Stimulated activated CD8-positive, alpha-beta memory T cell treated with anti-CD3 and anti-CD28 coated beads, Interleukin-15, amount 100 ng/mL, for 1 hour (primary cell): Measurements from ENCODE around the gene ZBTB17.
"Not testable (repeated sequence)": the region's sequence is repeated elsewhere in the genome, so short reads cannot be mapped to it uniquely, and the experiment has no call there.

Source experiments
- DNase-seq: peaks from one replicate; pipeline ENCODE4 v3.0.0-alpha.2; 2020; ENCODE audit warnings: low read depth

Gene ZBTB17

DNA sequence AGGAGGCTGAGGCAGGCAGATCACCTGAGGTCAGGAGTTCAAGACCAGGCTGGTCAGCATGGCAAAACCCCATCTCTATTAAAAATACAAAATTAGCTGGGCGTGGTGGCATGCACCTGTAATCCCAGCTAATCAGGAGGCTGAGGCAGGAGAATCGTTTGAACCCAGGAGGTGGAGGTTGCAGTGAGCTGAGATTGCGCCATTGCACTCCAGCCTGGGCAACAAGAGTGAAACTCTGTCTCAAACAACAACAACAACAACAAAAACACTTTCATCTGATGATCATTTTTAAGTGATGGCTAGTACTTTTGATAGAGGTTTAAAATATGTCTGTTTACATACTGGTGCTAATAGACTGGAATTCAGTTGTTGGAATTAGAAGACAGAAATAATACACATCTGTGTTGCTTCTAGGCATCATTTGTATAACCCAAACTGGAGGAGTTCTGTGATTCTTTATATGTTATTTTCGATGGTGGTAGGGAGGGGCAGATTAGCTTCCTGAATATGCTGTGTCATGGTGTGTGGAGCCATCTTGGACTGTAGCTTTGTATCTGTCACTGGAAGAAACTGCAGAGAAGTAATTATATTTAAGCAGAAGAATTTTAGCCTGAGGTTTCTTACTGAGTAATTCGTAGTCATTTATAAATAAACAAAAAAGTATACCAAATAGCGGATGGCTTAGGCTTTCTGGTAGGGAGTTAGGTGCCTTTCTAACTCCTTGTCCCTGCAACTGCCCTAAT is 82.9 kb downstream of the ZBTB17 start:
- not testable (repeated sequence) for DNase-seq
